ENCODE measurements around the gene TUBGCP2.

The TUBGCP2 gene, protein sequence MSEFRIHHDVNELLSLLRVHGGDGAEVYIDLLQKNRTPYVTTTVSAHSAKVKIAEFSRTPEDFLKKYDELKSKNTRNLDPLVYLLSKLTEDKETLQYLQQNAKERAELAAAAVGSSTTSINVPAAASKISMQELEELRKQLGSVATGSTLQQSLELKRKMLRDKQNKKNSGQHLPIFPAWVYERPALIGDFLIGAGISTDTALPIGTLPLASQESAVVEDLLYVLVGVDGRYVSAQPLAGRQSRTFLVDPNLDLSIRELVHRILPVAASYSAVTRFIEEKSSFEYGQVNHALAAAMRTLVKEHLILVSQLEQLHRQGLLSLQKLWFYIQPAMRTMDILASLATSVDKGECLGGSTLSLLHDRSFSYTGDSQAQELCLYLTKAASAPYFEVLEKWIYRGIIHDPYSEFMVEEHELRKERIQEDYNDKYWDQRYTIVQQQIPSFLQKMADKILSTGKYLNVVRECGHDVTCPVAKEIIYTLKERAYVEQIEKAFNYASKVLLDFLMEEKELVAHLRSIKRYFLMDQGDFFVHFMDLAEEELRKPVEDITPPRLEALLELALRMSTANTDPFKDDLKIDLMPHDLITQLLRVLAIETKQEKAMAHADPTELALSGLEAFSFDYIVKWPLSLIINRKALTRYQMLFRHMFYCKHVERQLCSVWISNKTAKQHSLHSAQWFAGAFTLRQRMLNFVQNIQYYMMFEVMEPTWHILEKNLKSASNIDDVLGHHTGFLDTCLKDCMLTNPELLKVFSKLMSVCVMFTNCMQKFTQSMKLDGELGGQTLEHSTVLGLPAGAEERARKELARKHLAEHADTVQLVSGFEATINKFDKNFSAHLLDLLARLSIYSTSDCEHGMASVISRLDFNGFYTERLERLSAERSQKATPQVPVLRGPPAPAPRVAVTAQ

DNA sequence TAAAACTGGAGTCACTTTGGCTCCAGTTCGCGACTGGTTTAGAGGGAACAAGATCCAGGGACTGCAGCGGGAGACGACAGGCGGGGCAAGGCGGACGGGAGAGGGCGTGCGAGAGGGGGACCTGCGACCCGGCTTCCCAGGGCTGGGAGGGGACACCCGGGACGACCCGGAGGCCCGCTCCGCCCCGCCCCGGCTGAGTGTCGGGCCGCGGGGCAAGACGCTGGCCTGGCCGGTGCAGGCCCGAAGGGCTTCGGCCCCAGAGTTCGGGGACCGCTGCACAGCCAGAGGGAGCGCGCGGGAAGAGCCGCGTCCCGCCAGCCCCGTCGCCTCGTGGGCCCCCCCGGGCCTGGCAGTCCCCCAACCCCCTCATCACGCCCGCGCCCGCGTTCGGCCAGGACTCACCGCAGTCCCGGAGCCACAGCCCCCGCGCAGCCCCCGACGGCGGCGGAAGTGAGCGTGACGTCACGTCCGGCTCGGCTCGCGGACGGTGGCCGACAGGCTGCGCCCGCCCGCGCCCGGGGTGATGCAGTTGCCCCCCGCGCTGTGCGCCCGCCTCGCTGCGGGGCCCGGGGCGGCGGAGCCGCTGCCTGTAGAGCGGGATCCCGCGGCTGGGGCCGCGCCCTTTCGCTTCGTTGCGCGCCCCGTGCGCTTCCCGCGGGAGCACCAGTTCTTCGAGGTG is at the start of gene TUBGCP2, which contains the start of gene ZNF511:
TSS of gene TUBGCP2 (minus strand) at position 452 of the 679 bp plus-strand sequence. CDS start 5,931 bp downstream, outside the sequence.
TSS of gene ZNF511 (plus strand) at position 494 of the 679 bp plus-strand sequence. CDS start at position 524, 30 bp downstream.
- peak; percentile 84 for DNase-seq

DNA sequence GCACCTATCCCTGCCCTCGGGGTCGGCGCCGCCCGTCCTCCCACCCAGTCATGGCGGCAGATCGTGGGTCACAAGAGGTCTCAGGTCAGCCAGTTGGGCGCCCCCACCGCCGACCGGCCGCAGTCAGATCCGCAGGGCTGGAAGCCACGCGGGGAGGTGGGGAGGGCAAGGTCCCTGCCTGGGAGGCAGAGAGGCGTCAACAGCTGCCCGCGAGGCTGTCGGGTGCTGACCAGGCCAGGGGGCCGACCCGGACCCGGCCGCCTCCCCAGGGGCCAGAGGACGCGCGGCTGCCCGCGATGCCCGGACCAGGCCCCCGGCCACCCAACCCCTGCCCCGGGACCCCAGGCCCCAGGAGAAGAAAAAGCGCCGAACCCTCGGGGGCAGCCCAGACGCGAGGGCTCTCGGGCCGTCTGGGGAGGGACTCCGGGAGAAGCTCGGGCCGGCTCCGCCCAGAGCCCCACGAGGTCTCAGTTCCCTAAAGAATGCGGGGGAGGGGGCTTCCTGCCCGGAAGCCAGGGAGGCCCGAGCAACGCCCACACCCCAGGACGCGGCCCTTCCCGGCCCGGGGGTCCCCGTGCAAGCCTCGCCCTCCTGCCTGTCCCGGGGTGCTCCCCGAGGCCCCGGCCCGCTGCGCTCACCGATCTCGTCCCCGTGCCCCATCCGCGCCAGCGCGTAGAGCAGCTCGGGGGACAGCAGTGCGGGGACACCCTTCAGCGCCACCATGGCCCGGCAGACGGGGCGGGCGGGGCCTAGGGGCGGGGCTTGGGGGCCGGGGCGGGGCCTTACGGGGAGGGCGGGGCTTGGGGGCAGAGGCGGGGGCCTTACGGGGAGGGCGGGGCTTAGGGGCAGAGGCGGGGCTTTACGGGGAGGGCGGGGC is 48.9 kb upstream of the TUBGCP2 start, which contains the start of gene FUOM:
TSS of gene FUOM (minus strand) at position 735 of the 877 bp plus-strand sequence. CDS start at position 723, 12 bp downstream.
- peak; percentile 70 for DNase-seq

DNA sequence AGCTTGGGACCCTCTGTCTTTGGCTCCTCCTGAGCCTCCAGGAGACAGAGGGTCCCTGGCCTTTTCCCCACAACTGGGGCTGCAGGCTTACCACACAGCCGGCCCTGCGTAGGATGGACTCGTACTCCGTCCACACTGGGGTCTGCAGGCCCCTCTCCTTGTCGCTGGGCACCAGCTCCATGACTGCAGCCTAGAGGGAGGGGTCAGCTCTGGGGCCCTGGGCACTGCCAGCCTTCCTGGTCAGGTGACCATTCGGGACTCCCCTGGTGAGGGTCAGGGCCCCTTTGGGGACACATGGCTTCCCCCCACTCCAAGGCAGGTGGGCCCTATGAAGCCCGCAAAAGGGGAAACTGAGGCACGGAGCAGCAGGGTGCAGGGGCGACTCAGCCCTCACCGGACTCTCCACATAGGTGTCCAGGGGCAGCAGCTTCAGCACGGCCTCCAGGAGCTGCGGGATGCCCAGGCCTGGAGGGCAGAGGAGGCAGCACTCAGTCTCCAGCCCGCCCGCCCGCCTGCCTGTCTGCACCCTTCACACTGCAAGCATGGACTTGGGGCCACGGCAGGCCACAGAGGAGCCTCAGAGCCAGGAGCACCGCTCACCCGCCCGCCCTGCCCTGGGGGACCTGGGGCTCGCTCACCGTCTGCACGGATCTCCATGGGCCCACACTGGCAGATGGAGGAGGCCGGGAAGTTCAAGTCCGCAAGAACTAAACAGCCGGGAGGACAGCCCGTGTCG is 48.0 kb upstream of the TUBGCP2 start:
- DNase-seq: no peak

DNA sequence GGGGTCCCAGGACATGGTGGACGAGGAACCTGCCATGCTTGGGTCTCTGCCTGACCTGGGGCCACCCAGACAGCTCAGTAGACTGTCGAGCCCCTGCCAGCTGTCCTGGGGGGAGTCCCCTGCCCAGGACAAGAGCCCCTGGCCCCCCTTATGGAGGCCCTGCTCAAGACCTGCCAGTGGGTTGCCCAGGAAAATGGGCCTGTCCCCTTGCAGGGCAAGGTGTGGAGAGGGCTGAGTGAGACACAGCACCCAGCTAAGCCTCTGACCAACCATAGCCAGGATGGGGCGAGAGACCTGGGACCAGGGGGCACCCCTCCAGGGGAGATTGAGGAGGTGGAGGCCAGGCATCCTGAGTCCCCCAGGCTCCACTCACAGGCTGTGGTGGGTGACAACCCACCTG is 47.3 kb upstream of the TUBGCP2 start:
- DNase-seq: no peak

DNA sequence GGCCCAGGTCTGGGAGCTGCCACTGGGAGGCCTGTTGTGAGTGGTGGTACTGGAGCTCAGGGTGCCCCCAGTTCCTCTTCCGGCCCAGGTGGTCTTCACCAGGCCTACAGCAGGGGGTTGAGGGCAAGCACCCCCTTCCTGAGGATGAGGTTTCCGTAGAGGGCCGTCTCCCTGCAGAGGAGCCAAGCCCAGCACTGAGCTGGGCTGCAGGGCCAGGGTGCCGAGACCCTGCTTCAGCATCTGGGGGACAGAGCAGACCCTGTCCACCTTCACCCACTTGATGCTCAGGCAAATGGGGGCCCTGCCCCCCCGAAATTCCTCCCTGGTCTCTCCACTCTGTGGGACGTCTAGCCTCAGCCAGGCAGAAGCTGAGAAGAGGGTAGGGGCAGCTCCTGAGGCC is 46.6 kb upstream of the TUBGCP2 start:
- DNase-seq: no peak

DNA sequence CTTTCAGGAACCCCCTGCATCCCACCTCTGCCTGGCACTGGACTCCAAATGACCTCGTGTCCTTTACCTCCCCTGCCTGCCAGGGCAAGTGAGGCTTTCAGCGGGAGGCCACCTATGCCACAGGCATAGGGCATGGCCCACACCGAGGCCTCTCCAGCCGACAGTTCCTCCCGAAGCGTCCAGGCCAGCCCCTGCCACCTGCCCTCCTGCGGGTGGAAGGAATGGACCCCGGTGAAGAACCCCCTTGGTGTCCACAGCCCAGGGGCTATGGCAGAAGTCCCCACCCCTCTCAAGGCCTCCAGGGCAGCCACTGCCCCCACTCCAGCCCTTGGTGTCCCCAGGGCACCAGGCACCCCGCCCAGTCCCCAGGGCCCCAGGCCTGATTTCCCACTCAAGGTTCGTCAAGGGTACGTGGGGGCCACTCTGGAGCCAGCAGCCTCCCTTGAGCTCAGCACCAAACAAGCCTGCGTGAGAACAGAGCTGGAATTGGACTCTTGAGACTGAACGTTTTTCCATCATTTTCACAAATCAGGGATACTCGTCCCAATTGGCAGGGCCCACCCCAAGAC is 46.1 kb upstream of the TUBGCP2 start:
- DNase-seq: no peak

DNA sequence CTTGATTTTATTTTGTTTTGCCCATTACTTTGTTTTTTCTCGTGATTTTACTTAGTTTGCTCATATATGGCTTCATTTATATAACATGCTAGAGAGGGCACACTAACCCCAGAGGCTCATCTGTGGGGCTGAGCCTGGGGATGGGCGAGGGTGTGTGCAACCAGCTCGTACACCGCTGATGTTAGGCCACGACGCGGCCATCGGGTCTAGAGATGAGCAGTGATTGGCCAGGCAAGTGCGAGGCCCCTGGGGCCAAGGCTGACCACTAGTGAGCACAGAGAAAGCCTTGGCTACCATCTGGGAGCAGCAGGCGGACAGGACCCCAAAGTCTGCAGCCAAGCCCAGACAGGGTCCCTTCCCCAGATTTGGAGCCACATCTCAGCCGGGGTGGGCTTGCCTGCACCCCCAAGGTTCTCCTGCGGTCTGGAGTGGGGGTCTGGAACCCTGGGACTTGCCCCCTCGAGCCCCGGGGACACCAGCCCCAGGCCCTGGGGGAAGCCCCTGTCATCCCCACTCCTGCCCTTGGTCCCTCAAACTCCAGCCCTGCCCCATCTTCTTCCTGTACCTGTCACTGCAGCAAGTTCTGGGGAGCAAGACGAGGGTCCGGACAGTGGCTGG is 45.4 kb upstream of the TUBGCP2 start:
- DNase-seq: no peak

DNA sequence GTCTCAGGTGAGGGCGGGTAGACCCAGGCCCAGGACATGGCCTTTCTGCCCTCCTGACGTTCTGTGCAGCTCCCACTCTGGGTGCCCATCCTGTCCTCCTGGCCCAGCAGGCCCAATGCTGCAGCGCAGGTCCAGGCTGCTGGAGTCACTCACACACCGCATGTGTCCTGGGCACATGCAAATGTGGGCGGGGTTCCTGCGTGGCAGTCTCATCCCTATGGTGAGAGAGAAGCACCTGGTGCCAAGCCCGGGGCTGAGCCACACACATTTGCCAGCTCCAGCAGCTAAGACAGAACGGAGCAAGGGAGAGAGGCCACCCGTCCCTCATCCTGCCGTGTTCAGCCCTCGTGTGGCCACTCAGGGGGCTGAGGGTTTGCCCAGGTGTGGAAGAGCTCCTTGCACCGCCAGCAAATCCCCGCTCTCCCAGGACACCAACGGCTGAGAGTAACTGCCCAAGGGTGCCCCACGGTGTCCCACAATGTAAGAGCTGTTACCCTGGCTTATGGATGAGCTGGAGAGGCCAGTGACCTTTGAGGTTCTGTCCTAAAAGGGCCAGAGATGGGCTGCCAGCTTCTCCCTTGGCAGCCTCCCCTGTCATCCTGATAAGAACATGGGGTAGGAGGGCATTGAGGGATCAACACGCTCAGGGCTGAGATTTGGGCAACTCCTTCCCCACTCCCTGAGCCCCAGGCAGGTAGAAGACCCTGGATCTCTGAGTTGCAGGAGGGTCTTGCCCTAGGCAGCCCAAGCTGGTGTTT is 44.7 kb upstream of the TUBGCP2 start:
- DNase-seq: no peak

DNA sequence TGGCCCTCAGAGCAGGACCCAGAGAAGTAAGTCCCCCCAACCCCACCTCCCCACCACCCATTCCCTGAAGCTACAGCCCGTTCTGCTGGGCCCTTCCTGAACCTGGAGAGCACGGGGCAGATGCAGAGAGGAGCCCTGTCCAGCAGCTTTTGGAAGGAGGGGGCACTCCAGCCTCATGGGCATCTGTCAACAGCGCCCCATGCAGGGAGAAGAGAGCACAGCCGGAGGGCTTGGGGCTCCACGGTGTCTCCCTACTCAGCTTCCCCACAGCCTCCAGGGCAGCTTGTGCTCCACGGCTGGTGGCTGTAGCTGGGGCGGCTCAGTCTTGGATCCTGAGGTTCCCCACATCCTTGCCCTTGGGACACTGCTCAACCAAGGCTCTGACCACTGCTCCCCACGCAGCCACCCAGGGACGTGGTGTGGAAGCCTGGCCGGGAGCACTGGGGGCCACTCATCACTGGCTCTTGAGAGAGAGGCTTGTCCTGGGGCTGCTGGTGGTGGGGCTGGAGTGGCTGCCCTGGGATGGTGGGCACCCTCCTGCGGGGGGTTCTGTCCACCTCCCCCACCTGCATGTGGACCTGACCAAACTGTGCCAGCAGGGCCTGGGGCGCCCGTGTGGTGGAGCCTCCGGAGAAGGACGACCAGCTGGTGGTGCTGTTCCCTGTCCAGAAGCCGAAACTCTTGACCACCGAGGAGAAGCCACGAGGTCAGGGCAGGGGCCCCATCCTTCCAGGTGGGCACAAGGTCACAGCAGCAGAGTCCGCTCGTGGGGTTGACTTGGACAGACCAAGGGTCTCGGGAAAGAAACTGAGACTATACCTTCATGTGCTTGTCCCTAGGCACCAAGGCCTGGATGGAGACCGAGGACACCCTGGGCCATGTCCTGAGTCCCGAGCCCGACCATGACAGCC is 43.0 kb upstream of the TUBGCP2 start:
- DNase-seq: no peak

DNA sequence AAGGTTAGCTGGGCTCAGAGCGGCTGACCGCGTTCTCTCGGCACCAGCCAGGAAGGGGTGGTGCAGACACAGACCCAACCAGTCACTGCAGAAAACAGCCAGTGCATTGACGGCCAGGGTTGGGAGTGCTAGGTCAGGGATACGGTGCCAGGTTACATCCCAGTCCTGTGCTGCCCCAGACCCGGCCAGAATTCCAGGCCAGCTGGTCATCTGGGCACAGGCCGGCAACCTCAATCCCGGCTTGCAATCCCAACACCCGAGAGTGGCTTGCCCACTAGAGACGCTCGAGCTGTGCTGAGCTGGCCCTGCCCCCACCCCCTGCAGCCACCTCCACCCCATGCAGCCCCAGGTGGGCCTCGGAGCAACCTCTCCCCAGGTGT is 42.3 kb upstream of the TUBGCP2 start:
- DNase-seq: no peak

DNA sequence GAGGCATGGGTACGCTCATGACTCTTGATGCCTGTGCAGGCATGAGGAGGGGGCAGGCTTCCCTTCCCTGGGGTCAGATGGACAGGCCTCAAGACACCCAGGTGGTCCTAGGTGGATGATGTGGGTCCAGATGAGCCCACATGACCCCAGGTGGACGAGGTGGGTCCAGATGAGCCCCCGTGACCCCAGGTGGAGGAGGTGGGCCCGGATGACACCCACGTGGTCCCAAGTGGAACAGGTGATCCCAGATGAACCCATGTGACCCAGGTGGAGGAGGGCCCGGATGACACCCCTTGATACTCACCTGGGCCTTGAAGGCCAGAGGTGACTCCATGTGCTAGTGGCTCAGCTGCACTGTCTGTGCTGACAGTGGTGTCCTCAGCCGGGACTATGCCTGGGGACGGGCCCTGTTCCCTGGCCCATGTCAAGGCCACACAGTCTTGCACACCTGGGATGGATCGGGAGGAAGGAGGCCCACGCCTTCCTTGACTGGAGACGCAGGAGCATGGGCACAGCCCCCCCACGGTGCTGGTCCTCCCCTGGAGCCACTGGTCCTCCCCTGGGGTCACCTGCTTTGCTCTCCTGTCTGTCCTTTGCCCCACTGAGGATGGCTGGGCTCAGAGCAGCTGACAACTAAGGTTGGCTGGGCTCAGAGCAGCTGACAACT is 41.7 kb upstream of the TUBGCP2 start:
- no peak for DNase-seq

DNA sequence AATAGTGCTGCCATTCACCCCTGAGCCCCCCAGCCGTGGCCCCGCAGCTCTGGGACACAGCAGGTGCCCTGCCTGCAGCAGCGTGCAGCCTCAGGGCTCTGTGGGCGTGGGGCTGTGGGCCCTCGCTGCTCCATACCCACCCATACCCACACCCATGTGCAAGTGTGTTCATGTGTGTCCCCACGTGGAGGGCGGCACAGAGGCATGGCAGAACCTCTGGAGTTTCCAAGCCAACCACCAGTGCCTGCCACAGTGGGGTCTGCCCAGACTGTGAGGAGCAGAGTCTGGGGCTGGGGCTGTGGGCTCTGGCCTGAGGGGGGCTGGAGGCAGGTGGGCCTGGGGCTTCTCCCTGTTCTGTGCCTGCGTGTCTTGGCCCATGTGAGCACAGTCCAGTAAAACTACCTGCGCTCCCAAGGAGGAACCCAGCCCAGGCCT is 40.9 kb upstream of the TUBGCP2 start:
- DNase-seq: no peak

DNA sequence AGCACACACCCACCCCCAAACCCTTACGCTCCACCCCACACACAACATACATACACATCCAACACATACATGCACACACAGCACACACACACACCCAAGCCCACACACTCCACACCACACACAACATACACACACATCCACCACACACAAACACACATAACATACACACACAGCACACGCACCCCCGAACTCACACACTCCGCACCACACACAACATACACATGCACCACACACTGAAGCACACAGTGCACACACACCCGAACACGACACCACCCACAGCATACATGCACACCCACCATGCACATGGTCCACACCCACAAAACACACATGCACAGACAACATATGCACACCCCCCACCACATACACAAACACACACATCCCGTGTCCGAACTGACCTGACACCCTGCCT is 40.5 kb upstream of the TUBGCP2 start:
- DNase-seq: no peak

DNA sequence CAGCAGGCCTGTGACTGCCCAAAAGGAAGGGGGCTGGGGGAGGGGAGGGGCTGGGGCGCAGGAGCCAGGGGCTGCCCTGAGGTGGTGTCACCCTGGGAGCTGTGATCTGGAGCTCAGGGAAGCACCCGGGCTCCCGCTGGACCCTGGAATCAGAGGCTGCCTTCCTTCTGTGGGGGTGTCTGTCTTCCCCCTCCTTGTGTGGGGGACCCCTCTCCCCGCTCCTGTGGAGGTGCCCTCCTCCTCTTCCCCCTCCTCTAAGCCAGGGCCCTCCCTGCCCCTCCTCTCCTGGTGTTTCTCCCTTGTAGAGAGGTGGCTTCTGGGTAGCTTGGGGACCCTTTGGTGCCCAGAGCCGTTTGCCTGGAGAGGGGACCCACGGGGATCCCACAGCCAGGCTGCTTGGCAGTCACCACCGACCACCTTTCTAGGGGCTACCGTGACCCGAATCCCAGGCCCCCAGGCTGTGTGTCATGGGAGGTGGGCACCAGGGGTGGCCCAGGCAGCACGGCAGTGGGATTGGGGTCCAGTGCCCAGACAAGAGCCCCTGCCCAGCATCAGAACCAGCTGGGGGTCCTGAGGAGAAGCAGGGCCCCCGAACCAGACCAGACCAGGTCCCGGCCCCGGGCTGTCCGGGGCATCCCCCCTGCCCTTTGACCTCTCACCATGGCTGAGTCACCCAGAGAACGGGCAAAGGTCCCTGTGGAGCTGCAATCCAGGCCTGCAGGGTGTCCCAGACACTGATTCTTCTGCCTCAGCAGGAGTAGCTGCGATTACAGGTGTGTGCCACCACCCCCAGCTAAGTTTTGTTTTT is 39.2 kb upstream of the TUBGCP2 start:
- no peak for DNase-seq

DNA sequence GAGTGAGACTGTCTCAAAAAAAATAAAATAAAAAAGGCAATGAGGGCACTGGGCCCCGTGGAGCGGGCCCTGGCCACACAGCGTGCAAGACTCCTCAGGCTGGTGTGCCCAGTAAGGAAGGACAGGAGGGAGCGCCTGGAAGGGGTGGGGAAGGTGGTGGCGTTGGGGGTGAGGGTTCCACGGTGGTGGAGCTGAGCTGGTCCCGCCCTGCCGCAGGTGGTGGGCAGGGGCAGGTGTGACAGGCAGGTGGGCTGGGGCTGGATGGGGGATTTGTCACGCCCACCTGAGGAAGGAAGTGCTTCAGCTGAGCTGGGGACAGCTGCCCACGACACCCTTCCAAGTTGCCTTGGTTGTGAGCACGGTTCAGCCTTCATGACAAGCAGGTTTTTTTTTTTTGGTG is 37.7 kb upstream of the TUBGCP2 start:
- DNase-seq: no peak

DNA sequence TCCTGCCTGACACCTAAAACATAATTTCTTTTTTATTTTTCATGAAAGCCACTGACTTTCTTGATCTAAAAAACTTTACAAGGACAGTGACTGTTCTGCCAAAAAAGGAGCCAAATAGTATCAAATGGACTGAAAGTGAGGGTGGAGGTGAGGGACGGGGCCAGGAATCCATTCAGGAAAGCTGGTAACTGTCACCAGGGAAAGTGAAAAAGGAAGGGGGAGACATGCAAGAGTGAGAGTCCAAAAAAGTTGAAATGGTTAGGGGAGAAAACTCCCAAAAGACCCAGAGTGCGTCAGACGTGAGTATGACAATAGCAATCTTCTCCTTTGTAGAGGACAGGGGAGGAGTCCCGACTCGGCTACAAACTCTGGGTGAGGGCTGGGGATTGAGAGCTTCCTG is 35.6 kb upstream of the TUBGCP2 start:
- no peak for DNase-seq

DNA sequence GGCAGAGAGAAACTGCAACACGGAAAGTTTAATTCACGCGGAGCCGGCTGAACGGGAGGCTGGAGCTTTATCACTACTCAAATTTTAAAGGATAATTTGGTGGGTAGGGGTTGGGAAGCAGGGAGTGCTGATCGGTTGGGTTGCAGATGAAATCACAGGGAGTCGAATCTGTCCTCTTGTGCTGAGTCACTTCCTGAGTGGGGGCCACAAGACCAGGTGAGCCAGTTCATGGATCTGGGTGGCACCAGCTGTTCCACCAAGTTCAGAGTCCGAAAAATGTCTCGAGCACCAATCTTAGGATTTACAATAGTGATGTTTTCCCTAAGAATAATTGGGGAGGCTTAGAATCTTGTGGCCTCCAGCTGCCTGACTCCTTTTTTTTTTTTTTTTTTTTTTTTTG is 34.9 kb upstream of the TUBGCP2 start:
- DNase-seq: no peak
